ENCODE measurements around the gene RAB40B. TPM values are rescaled to one million over a fixed set of nuclear protein-coding genes. Genes with fewer than 3 reads are reported as not detected.

The RAB40B gene
- total and polyA plus RNA-seq, 2 of the 13 experiments (the other 11 are each of a cell fraction or from before 2014, with no cell fraction given) = 6.2 to 6.5 TPM

- TF ChIP-seq SMC3 (IDR thresholded peaks at IDR 0.05; ENCODE audit: low read length) (no peak), ZNF550 (CRISPR knock-in tag; IDR thresholded peaks at IDR 0.05; ENCODE audit: borderline replicate concordance) (no peak), ZSCAN22 (CRISPR knock-in tag; IDR thresholded peaks at IDR 0.05) (no peak), CHD2 (IDR thresholded peaks at IDR 0.05; ENCODE audit: low read depth, low read length) (no peak), ZNF737 (CRISPR knock-in tag; IDR thresholded peaks at IDR 0.05; ENCODE audit: borderline replicate concordance) (no peak), CEBPB (IDR thresholded peaks at IDR 0.05; ENCODE audit: borderline replicate concordance, low read depth, low read length) (no peak), ZBTB21 (CRISPR knock-in tag; IDR thresholded peaks at IDR 0.05) (no peak), CBX1 (IDR thresholded peaks at IDR 0.05; ENCODE audit: low read depth) (peak; percentile 34), ISX (CRISPR knock-in tag; conservative IDR thresholded peaks at IDR 0.05) (no peak), ZNF501 (CRISPR knock-in tag; IDR thresholded peaks at IDR 0.05) (peak; percentile 30; the same call in 1 of the 2 replicates), ETV5 (CRISPR knock-in tag; IDR thresholded peaks at IDR 0.05; ENCODE audit: borderline replicate concordance) (no peak; the same call in none of the 2 replicates), ZFP82 (CRISPR knock-in tag; IDR thresholded peaks at IDR 0.05; ENCODE audit: borderline replicate concordance) (no peak), ZNF589 (CRISPR knock-in tag; conservative IDR thresholded peaks at IDR 0.05) (peak; percentile 17; the same call in 1 of the 2 replicates), LRRFIP1 (CRISPR knock-in tag; conservative IDR thresholded peaks at IDR 0.05) (no peak)
- TF ChIP-seq, protein P1, sequence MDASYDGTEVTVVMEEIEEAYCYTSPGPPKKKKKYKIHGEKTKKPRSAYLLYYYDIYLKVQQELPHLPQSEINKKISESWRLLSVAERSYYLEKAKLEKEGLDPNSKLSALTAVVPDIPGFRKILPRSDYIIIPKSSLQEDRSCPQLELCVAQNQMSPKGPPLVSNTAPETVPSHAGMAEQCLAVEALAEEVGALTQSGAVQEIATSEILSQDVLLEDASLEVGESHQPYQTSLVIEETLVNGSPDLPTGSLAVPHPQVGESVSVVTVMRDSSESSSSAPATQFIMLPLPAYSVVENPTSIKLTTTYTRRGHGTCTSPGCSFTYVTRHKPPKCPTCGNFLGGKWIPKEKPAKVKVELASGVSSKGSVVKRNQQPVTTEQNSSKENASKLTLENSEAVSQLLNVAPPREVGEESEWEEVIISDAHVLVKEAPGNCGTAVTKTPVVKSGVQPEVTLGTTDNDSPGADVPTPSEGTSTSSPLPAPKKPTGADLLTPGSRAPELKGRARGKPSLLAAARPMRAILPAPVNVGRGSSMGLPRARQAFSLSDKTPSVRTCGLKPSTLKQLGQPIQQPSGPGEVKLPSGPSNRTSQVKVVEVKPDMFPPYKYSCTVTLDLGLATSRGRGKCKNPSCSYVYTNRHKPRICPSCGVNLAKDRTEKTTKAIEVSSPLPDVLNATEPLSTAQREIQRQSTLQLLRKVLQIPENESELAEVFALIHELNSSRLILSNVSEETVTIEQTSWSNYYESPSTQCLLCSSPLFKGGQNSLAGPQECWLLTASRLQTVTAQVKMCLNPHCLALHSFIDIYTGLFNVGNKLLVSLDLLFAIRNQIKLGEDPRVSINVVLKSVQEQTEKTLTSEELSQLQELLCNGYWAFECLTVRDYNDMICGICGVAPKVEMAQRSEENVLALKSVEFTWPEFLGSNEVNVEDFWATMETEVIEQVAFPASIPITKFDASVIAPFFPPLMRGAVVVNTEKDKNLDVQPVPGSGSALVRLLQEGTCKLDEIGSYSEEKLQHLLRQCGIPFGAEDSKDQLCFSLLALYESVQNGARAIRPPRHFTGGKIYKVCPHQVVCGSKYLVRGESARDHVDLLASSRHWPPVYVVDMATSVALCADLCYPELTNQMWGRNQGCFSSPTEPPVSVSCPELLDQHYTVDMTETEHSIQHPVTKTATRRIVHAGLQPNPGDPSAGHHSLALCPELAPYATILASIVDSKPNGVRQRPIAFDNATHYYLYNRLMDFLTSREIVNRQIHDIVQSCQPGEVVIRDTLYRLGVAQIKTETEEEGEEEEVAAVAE (CRISPR knock-in tag; IDR thresholded peaks at IDR 0.05; ENCODE audit: borderline replicate concordance) = no peak
- TF ChIP-seq, protein P2, sequence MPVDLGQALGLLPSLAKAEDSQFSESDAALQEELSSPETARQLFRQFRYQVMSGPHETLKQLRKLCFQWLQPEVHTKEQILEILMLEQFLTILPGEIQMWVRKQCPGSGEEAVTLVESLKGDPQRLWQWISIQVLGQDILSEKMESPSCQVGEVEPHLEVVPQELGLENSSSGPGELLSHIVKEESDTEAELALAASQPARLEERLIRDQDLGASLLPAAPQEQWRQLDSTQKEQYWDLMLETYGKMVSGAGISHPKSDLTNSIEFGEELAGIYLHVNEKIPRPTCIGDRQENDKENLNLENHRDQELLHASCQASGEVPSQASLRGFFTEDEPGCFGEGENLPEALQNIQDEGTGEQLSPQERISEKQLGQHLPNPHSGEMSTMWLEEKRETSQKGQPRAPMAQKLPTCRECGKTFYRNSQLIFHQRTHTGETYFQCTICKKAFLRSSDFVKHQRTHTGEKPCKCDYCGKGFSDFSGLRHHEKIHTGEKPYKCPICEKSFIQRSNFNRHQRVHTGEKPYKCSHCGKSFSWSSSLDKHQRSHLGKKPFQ (CRISPR knock-in tag; IDR thresholded peaks at IDR 0.05; ENCODE audit: insufficient replicate concordance) = peak; percentile 37
- TF ChIP-seq, protein P3, sequence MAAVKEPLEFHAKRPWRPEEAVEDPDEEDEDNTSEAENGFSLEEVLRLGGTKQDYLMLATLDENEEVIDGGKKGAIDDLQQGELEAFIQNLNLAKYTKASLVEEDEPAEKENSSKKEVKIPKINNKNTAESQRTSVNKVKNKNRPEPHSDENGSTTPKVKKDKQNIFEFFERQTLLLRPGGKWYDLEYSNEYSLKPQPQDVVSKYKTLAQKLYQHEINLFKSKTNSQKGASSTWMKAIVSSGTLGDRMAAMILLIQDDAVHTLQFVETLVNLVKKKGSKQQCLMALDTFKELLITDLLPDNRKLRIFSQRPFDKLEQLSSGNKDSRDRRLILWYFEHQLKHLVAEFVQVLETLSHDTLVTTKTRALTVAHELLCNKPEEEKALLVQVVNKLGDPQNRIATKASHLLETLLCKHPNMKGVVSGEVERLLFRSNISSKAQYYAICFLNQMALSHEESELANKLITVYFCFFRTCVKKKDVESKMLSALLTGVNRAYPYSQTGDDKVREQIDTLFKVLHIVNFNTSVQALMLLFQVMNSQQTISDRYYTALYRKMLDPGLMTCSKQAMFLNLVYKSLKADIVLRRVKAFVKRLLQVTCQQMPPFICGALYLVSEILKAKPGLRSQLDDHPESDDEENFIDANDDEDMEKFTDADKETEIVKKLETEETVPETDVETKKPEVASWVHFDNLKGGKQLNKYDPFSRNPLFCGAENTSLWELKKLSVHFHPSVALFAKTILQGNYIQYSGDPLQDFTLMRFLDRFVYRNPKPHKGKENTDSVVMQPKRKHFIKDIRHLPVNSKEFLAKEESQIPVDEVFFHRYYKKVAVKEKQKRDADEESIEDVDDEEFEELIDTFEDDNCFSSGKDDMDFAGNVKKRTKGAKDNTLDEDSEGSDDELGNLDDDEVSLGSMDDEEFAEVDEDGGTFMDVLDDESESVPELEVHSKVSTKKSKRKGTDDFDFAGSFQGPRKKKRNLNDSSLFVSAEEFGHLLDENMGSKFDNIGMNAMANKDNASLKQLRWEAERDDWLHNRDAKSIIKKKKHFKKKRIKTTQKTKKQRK (IDR thresholded peaks at IDR 0.05; ENCODE audit: low read length) = no peak
Measured at GRCh38 chr17:82734987-82735866, 36.7 kb upstream of the RAB40B start, which contains the start of gene FN3K (continued).
